Astrocyte of the spinal cord (primary cell): ENCODE measurements around the gene CAMTA1.

ENCODE experiments used
- DNase-seq: peaks from one replicate; pipeline ENCODE4 v3.0.0; 2011; ENCODE audit warnings: low read depth, low spot score
- H3K4me3 ChIP-seq: 2 replicates; pipeline ENCODE4 v1.5.1; 2011; ENCODE audit warnings: low read depth, mild to moderate bottlenecking, low read length, moderate library complexity
- in situ Hi-C: cut with HindIII; loops from 2 replicates; pipeline ENCODE4 v1.10.0; 2017; ENCODE audit warnings: low sequenced_read_pairs
- TF ChIP-seq, protein P1 (sequence below): IDR thresholded peaks from 2 replicates; pipeline ENCODE4 v1.5.1; 2012; ENCODE audit warnings: low read depth, mild to moderate bottlenecking, low read length, inconsistent platforms

CAMTA1 gene

DNA sequence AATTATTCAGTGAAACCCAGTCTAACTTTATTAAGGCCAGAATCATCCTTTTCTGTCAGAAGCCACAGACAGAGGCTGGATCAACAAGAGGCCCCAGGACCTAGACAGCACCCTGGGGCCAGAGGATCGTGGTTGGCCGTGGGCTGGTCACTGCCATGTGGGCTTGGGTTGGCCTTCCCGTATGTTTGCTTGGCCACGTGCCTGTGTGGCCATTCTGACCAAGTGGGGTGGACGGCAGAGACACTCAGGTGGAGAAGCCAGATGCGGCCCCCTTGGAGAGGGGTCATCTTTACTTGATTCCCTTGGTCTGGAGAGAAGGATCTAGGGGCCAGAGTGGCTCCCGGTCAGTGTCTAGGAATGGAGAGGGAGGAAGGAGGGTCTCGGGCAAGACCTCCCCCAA is 327.9 kb downstream of the CAMTA1 start:
- DNase-seq: no peak
- TF ChIP-seq, protein P1, sequence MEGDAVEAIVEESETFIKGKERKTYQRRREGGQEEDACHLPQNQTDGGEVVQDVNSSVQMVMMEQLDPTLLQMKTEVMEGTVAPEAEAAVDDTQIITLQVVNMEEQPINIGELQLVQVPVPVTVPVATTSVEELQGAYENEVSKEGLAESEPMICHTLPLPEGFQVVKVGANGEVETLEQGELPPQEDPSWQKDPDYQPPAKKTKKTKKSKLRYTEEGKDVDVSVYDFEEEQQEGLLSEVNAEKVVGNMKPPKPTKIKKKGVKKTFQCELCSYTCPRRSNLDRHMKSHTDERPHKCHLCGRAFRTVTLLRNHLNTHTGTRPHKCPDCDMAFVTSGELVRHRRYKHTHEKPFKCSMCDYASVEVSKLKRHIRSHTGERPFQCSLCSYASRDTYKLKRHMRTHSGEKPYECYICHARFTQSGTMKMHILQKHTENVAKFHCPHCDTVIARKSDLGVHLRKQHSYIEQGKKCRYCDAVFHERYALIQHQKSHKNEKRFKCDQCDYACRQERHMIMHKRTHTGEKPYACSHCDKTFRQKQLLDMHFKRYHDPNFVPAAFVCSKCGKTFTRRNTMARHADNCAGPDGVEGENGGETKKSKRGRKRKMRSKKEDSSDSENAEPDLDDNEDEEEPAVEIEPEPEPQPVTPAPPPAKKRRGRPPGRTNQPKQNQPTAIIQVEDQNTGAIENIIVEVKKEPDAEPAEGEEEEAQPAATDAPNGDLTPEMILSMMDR: no peak
- in situ Hi-C loops: no loop called here
- H3K4me3 ChIP-seq: no peak overlapping the region

DNA sequence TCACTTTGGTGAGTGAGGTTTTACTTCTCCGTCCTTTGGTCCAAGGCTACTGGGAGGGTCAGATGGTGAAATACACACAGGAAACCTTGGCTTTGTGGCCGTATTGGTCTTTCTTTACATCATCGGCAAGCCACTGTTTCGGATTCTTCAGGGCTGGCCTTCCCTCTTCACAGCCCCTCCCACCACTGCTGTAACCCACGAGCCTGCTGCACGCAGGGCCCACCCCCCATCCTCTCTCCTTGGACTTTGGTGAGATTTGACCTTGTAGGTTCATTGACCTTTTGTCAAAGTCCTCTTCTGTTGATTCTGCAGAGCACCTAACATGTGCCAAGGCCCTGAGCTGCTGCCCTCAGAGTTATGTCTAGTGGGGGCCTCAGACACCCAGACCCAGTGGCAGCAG is 328.6 kb downstream of the CAMTA1 start:
- DNase-seq: no peak
- in situ Hi-C loops: no loop called here
- TF ChIP-seq, protein P1: no peak
- no peak overlapping the region for H3K4me3 ChIP-seq

DNA sequence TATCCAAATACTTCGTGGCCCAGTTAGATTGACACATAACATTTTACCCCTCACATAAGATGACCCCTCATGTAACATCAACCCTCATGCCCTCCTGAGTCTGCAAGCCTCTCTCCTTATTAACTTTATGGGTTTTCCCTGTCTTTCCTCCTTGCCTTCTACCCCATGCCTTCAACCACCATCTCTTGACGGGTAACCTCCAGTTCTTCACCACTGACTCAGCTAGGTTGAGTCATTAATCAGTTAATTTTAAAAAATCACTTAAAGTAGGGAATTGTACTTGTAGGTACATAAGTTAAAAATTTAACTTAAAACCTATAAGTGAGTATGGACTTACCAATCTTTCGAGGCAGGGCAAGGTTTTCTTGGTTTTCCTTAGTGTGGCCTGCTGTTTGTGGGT is 330.7 kb downstream of the CAMTA1 start:
- no peak for DNase-seq
- H3K4me3 ChIP-seq: no peak overlapping the region
- in situ Hi-C loops: no loop called here
- TF ChIP-seq, protein P1: no peak

DNA sequence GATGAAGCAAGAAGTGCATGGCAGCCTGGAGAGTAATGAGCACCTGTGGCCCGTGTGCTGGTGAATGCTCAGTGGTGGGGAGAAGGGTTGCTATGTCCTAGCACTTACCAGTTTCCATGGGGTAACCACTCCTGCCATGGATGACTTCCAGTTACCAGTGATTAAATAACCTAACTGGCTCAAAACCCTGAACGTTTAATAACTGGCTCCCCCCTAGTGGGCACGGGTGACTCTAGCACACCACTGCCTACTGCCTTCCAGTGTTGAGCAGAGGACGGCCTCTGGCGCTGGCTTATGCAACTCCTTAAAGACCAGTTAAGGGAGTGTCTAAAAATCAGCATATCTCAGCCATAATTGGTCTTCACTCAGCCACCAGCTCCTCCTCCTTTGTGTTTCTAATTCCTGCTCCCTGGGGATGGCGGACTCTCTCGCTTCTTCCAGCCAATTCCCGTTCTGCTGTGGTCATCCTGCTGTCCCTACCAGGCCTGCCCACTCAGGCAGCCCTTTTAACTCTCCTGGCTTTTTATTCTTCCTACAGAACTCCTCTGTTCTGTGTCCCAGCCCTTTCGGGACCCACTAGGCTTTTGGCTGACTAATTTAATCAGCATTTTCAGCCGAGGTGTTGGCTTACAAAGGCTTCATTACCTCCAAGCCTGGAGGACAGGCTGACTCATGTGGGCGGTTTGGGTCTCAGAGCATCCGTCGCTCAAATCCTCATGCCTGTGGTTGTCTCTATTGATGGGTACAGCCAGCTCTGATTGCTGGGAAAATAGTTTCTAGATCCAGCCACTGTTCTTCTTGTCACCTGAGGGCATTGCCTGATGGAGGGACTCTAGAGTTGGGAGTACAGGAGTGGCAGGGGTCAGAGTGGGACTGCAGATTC is 332.4 kb downstream of the CAMTA1 start:
- TF ChIP-seq, protein P1: peak; percentile 55
- in situ Hi-C loops: no loop called here
- DNase-seq: peak; percentile 96
- peak overlapping the region; percentile 12 for H3K4me3 ChIP-seq

DNA sequence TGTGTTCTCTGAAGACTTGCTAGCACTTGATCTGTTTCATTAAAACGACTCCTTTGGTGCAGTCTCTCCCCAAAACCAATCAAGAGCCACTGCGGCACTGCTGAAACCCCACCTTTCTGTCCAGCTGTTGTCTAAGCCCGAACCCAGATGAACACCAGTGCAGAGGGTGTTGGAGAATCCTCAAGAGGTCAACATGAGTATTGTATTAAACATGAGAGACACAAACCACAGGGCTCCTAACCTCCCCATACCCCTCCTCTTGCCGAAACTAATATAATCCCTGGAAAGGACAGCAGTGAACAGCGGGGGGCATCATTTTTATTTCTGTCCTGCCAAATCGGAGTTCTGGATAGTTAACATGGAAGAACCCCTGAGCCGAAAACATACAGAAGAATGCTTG is 333.9 kb downstream of the CAMTA1 start:
- in situ Hi-C loops: no loop called here
- TF ChIP-seq, protein P1: no peak
- peak; percentile 22 for DNase-seq
- H3K4me3 ChIP-seq: no peak overlapping the region

DNA sequence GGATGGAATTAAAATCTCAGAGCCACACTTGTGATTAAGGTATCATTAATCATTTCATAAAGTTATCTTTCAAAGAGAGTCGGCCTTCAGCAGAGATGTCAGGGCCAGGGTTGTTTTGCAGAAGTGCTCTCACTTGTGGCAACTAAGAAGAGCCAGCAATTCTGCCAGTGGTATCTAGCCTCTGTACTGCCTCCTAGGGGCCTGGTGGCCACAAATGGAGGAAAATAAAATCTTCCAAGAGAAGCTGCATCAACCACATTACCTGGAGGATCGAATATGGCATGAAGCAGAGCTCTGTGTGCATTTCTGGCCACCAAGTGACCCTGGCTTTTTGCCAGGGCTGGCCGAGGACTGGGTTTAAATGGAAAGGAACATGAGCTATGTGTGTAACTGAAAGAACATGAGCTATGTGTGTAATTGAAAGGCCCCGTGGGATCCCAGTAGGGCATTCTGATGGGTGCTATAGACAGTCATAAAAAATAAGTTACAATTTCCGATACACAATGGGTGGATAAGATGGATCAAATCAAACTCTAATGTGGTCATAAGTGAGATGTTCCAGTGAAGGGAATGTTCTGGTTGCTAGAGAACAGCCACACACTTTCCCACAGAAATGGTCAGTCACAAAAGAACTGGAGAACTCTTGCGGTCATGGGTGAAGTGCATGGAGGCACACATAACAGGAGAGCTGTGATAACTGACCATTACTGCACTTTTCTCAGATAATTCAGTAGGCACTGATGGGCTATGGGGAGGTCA is 335.8 kb downstream of the CAMTA1 start:
- TF ChIP-seq, protein P1: peak; percentile 34
- peak; percentile 56 for DNase-seq
- in situ Hi-C loops: no loop called here
- no peak overlapping the region for H3K4me3 ChIP-seq
